ENCODE data around the gene ANAPC16.
"Not testable (repeated sequence)": the region's sequence is repeated elsewhere in the genome, so short reads cannot be mapped to it uniquely, and the experiment has no call there.

Gene ANAPC16

DNA sequence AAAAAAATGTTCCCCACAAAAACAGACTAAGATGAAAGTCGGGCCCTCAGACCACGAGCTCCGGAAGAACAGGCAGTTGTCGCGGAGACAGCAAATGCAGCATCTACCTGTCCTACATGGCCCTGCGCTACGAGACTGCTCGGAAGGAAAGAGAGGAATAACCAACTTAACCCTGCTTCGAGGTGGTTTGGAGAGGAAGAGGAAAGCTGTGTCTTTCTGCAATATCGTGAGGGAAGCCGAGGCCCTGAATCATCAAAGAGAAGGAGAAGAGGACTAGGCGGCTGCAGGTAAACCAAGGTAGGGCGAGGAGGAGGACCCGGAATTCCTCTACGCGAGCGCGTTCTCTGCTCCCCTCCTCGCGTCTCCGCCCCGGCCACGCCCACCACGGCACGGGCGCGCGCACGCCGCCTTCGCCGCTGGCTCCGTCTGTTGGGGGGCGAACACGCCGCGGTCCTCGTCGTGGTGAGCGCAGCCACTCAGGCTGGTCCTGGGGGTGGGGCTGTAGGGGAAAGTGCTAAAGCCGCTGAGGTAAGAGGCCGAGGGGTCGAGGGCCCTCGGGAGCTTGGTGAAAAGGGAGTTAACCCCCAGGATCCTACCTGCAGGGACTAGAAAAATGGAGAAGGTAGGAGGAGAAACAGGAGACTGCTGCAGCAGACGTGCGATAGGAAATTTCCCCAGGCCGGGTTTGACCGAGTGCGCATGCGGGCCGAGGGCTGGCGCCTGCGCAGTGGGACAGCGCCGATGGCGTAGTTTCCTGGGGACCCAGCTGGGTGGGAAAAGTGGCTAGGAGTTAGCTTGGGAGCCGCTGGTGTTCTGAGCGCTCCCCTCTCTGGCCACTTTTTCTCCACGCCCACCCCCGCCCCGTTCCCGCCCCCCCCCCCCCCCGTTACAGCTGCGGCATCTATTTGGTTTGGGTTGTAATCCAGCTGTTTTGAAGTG is at the start of gene ANAPC16, which contains the start of gene ASCC1:
TSS of gene ANAPC16 (plus strand) at position 402 of the 939 bp plus-strand sequence. CDS start 7,903 bp downstream, outside the sequence.
TSS of gene ASCC1 (minus strand) at position 666 of the 939 bp plus-strand sequence. CDS start 2,978 bp downstream, outside the sequence.
- DNase-seq (ENCODE audit: low read depth in 2 of 2) = peak; percentile 86 to 89

DNA sequence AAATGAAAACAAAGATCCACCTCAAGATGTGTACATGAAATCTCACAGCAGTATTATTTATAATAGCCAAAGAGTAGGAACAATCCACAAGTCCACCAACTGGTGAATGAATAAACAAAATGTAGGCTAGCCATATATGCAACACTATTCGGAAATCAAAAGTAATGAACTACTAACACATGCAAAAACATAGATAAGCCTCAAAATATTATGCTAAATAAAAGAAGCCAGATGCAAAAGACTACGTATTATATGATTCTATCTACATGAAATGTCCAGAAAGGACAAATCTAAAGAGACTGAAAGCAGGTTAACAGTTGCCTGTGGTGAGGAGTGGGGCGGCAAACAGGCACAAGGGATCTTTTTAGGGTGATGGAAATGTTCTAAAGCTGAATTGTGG is 48.7 kb upstream of the ANAPC16 start:
- DNase-seq (ENCODE audit: low read depth in 2 of 2) = no peak

DNA sequence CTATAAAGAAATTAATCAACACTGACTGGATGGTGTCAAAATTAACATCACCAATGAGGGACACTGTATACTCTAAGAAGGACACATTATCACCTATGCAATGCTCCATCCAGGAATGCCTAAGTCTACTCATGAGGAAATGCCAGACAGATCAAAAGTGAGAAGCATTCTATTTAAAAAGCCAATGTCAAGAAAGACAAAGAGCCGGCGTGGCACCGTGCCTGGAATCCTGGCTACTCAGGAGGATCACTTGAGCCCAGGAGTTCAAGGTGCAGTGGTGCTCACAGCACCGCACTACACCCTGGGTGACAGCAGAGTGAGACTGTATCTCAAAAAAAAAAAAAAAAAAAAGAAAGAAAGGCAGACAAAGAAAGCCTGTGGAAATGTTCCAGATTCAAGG is 45.5 kb upstream of the ANAPC16 start:
- no peak for DNase-seq (ENCODE audit: low read depth in 2 of 2)

DNA sequence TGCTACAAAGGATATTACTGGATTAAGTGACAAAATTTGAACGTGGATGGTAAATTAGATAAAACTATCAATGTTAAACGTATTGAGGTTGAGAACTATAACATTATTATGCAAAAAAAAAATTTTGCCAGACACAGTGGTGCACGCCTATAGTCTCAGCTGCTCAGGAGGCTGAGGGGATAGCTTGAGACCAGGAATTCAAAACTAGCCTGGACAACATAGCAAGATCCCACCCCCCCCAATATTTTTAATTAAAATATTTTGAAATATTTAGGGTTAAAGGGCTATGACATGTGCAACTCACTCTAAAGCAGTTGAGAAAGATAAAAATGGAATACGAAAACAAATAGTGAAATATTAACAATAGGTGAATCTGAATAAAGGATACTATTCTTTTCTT is 45.1 kb upstream of the ANAPC16 start:
- DNase-seq (ENCODE audit: low read depth in 2 of 2) = no peak

DNA sequence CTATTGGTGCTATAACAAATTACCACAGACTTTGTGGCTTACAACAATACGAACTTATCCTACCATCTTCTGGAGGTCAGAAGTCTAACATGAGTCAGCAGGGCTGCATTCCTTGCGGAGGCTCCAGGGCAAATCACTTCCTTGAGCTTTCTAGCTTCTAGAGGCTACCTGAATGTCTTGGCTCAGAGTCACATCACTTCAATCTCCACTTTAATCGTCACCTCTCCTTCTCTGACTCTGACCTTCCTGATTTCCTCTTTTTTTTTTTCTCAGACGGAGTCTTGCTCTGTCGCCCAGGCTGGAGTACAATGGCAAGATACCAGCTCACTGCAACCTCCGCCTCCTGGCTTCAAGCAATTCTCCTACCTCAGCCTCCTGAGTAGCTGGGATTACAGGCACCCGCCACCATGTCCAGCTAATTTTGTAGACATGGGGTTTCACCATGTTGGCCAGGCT is 44.6 kb upstream of the ANAPC16 start:
- DNase-seq (ENCODE audit: low read depth in 2 of 2) = no peak

DNA sequence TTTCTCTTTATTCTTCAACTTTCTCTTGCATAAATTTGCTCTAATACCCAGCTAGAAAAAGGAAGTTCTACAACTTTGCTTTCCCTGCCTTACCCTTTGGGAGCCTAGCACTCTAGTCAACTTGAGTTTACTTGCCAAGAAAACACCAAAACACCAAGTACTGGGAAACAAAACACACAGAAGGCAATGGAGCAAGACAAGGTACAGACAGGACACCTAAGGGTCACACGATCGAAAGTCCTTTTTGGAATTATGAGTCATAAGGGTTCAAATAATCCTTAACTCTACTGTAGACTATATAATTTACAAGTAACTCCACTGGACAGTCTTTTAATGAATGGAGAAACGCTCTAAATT is 42.6 kb upstream of the ANAPC16 start:
- DNase-seq (ENCODE audit: low read depth in 2 of 2) = no peak

DNA sequence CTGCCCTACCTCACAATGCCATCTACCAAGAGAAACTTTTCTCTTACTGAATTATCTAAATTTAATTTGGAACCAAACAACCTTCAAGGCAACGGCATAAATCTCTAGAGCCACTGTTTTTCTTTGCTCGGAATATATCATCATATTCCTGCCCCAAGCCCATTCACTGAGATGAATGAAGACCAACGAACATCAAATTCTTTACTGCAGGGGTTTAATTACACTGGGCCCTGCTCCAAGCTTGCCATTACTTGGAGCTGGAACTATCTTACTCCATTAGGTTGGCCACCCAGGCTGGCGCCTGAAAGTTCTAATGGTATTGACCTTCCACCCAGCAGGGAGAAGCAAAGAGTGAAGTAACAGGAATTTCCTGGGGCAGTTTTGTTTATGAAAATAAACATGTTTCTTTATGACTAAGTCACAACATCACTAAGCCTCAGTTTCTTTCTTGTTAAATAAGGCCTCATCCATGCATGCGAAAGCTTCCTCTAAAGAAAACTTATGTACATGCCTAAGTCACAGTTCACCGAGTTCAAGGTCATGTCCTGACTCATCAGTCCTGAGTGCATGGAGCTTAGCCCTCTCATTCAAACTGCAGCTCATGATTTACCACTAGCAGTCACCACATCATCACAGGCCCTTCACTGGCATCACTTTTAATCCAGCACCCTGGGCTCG is 42.1 kb upstream of the ANAPC16 start:
- DNase-seq (ENCODE audit: low read depth in 2 of 2) = no peak

DNA sequence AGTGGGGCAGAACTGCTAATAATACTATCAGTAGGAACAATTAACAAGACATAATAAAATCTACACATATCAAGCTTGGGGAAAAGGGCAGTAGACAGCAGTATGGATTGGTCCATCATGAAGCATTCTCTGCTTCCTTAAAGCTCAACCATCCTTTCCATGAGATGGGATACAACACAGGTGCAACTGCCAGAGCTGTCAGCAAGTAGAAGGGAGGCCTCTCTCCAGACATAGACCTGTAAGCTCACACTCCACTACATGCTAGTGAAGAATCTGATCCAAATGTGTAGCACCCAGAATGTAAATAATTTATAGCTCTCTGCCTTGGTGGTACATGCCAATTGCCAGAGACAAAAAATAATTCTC is 41.5 kb upstream of the ANAPC16 start:
- DNase-seq (ENCODE audit: low read depth in 2 of 2) = no peak

DNA sequence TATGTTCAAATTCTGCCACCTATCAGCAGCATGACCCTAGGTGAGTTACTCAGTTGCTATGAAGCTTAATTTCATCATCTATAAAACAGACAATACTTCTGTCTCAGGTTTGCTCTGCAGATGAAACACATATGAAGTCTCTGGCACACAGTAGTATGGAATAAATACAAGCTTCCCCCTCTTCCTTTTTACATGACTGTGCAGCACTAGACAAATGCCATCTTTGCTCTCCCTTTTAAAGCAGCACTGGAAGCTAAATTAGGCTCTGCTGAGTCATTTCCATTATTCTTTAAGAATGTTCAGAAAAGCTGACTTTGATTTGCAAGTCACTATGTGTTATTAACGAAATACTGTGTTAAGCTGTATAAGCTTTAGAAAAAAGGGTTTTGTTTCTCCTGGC is 40.7 kb upstream of the ANAPC16 start:
- no peak for DNase-seq (ENCODE audit: low read depth in 2 of 2)

DNA sequence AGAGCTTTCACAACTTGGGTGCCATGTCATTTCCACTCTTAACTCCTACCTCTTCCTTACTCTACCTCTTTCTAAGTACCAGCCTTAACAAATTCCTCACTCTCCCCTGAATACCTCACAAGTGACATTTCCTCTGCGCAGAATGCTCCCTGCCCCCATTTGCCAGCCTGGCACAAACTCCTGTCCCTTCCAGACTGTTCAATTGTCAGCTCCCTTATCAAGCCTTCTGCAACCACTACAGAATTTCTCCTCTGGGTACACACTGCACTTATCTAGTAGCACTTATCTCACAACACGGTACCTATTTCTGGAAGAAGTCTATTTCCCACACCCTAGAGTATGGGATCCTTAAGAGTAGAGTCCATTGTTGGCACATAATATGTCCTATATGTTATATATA is 39.1 kb upstream of the ANAPC16 start:
- no peak for DNase-seq (ENCODE audit: low read depth in 2 of 2)

DNA sequence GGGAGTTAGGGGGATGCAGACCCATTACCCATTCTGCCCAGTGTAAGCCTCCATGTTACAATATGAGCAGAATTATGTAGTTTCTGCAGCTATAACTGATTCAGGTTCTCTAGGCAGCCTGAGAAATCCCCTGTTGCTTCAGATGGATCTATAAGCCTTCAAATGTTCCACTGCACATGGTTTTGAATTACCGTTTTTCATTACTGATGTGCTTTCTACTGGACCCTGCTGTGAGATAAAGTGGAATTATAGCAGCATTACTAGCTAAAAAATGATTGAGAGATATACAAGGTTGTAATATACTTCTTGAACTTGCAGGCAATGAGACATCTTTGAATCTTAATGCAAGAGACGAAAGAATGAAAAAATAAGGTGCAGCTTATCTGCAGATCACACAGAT is 38.4 kb upstream of the ANAPC16 start:
- DNase-seq (ENCODE audit: low read depth in 2 of 2) = no peak

DNA sequence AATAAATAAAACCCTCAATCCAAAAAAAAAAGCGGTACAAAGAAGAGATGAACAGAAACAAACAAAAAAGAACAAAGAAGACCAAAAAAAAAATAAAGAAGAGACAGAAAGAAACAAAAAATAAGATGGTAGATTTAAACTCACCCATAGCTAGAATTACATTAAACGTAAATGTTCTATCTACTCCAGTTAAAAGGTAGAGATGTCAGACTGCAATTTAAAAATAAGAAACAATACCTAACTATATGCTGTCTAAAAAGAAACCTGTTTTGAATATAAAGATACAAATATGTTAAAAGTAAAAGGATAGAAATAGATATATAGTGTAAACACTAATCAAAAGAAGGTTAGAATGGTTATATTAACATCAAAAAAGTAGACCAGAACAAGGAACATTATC is 31.7 kb upstream of the ANAPC16 start:
- no peak for DNase-seq (ENCODE audit: low read depth in 2 of 2)

DNA sequence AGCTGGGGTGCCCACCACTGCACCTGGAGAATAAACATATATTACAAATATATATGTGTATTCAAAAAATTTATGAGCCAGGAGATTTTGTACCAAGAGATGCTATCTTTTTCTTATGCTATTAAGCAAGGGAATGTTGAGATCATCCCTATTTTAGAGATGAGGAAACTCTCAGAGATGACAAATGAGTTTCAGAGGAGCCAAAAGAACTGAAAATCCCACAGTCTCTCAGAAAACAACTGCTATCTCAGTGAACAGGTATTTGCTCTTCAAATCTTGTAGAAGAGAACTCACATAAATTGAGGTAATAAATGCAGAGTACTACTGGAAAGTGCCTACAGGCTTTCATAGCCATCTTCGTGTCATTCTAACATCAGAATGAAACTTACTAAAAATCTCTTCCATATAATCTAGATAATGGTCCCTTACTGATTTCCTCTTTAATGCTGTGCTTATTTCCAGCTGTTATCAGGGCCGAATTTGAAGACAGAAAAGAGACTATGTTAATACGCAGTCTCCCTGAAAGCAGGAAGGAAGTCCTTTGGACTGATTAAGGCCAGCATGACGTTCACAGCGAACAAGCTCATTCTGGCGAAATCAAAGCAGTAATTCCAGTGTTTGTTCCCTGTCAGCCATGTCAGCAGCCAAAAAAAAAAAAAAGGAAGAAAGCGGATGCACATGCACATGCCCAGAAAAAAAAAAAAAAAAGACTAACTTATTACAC is 29.4 kb upstream of the ANAPC16 start:
- no peak for DNase-seq (ENCODE audit: low read depth in 2 of 2)

DNA sequence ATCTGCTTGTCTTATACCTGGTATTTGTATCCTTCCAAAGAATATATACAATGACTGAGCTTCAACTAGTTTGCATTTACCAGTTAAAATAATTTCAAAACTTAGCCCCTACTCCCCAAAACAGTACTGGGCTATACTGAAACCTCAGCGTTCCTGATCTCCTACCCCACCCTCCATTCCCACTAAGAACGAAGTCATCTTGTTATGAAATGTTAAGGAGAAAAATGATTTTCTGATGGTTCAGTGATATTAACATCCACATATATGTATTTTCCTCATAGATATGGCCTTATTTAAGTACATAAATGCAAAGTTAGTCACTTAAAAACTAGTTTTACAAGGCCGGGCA is 28.9 kb upstream of the ANAPC16 start:
- DNase-seq (ENCODE audit: low read depth in 2 of 2) = no peak

DNA sequence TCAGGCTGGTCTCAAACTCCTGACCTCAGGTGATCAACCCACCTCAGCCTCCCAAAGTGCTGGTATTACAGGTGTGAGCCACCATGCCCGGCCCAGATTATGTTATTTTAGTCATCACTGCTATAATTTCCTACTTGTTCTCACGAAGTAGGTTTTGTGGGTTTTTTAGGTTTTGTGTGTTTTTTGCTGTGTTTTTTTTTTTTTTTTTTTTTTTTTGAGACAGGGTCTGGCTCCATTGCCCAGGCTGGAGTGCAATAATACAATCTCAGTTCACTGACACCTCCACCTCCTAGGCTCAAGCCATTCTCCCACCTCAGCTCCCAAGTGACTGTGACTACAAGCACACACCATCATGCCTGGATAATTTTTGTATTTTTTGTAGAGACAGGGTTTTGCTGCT is 20.9 kb upstream of the ANAPC16 start:
- no peak for DNase-seq (ENCODE audit: low read depth in 2 of 2)

DNA sequence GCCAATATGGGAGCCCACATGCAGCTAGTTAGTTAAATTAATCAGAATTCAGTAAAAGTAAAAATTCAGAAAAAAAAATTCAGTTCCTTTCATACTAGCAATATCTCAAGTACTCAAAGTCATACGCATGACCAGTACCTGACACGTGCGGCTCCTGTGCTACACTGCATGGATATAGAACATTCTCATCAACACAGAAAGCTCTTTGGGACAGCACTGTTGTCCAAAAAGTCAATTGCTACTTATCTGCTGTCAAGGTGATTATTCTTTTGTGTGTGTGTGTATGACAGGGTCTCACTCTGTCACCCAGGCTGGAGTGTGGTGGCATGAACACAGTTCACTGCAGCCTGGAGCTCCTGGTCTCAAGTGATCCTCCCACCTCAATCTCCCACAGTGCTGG is 14.9 kb upstream of the ANAPC16 start:
- no peak for DNase-seq (ENCODE audit: low read depth in 2 of 2)

DNA sequence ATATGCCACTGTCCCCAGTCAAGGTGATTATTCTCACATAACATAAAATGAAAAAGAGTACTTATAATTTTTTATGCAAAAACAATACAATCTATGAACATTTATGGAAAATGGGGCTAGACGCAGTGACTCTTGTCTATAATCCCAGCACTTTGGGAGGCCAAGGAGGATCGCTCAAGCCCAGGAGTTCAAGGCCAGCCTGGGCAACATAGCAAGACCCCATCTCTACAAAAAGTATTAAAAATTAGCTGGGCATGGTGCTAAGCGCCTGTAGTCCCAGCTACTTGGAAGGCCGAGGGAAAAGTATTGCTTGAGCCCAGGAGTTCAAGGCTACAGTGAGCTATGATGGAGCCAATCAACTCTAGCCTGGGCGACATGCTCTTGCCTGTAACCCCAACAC is 14.5 kb upstream of the ANAPC16 start:
- no peak for DNase-seq (ENCODE audit: low read depth in 2 of 2)

DNA sequence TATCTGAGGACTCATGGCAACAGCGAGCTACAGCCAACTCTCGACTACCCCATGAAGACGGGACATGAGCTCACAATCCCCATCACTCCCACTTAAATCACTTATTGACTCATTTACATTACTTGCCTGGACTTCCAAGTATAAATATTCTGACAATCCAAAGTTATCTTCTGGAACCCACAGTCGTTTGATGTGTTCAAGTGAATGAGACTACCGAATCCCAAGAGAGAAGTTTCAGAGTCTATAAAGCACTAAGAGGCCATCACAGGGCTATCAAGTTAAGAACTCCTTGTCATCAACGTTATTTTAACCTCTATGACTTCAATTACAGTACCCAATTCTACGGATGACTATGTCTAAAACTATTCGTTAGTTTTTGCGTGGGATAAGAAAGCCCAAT is 11.5 kb upstream of the ANAPC16 start:
- no peak for DNase-seq (ENCODE audit: low read depth in 2 of 2)

DNA sequence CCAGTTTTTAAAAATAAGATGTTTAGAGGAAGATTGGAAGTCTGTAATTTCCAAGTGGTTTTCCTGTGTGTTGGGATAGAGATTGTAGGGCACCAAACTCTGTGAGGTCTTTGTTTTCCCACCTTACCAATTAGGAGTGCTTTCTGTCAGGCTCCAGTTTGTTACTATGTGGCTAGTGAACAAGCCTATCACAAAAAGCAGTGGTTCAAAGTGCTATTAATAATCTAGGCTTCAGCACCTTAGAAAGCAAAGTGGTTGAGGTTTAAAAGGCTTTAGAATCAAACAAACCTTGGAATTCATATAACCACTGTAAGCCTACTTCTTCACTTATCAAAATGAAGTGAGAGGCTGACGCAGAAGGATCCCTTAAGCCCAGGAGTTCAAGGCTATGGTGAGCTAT is 11.1 kb upstream of the ANAPC16 start:
- DNase-seq (ENCODE audit: low read depth in 2 of 2) = no peak

DNA sequence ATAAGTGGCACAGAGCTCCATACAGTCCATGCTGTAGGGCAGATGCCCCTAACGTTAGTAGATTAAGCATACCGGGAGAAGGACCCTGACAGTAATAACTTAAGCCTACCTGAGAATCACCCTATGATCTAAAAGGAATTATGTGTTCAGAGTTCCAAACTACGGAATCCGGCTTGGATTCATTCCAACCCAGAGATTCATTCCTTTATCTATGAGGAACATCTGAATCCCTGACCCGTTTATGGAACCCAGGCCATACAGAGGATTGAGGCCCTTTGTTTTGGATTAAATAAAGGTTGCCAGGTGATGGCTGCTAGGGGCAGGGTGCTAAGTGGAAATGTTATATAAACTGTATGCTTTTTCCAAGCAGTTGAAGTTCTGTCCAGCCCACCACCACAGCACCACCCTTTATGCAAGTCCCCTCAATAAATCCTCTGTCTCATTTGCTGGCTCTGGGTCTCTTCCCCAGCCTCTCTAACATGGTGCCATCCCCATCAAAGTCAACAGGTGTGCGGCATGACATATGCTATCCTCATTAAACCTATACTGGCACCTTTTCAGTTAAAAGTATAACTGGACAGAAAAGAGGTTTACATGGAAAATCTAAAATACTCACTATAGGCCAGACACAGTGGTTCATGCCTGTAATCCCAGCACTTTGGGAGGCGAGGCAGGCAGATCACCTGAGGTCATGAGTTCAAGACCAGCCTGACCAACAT is 9.1 kb upstream of the ANAPC16 start:
- no peak for DNase-seq (ENCODE audit: low read depth in 2 of 2)

DNA sequence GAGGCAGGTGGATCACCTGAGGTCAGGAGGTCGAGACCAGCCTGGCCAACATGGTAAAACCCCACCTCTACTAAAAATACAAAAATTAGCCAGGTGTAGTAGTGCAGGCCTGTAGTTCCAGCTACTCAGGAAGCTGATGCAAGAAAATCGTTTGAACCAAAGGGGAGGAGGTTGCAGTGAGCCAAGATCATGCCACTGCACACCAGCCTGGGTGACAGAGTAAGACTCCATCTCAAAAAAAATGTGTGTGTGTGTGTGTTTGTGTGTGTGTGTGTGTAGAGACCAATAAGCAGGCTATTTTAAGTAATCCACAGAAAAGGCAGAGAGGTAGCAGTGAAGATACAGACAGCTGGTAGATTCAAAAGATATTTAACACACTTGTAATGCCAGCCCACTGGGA is 7.3 kb upstream of the ANAPC16 start:
- DNase-seq (ENCODE audit: low read depth in 2 of 2) = not testable (repeated sequence)

DNA sequence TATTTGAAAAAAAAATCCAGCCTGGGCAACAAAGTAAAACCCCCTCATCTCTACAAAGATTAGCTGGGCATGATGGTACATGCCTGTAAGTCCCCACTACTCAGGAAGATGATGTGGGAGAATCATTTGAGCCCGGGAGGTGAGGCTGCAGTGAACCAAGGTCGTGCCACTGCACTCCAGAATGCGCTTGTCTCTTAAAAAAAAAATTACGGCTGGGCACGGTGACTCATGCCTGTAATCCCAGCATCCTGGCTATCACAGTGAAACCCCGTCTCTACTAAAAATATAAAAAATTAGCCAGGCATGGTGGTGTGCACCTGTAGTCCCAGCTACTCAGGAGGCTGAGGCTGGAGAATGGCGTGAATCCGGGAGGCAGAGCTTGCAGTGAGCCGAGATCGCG is 4.4 kb upstream of the ANAPC16 start:
- not testable (repeated sequence) for DNase-seq (ENCODE audit: low read depth in 2 of 2)

Measured in stimulated activated CD4-positive, alpha-beta T cell treated with anti-CD3 and anti-CD28 coated beads, Interleukin-12 subunit alpha, Interleukin-12 subunit beta, amount 100 ng/mL, for 24 hours (primary cell).